NB4 (cell line): ENCODE results near the gene KCNIP2.

Experiments
- DNase-seq: peaks from one replicate; pipeline ENCODE4 v3.0.0; 2010; ENCODE audit warnings: low read depth
- H3K4me3 ChIP-seq: one replicate; pipeline ENCODE4 v1.5.1; 2011; ENCODE audit warnings: mild to moderate bottlenecking, low read depth, low read length, moderate library complexity
- MAX ChIP-seq: IDR thresholded peaks from 2 replicates; pipeline ENCODE4 v1.6.1; 2011; ENCODE audit warnings: low read depth, low read length
- MYC ChIP-seq: IDR thresholded peaks from 2 replicates; pipeline ENCODE4 v1.6.1; 2011; ENCODE audit warnings: low read depth, low read length
- POLR2A ChIP-seq: IDR thresholded peaks from 2 replicates; pipeline ENCODE4 v1.6.1; 2011; ENCODE audit warnings: mild to moderate bottlenecking; ENCODE audit not compliant: insufficient read length; ENCODE audit errors: extremely low read depth
- TF ChIP-seq, protein P1 (sequence below): IDR thresholded peaks from one replicate; pipeline ENCODE4 v1.5.1; 2012; ENCODE audit warnings: low read depth, low read length

The KCNIP2 gene

DNA sequence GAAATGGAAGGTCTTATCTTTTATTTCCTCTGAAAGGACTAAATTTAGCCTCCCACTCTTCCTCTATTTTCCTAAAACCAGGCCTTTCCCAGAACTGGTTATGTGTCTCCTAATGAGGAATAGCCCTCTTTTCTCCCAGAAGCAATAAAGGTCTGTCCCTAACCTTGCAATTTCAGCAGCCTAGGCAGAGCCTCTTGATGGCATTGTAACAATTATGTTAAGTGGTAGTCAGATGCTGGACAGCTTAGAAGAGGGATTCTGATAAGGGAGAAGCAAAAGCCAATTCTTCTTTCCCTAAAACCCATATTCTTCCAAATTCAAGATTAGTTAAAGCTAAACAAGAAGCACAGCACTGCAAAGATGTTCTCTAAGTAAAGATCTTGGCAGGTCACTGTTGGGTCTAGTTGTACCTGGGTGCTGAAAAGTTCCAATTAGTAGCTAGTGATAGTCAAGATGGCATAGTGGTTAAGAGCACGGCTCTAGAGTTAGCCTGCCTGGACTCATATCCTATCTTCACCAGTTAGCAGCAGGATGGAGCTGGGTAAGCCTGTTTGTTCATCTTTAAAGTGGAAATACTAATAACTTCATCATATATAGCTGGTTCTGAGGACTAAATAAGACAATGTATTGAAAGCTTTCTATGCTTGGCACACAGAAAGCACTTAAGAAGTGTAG, 14.3 kb upstream of the KCNIP2 start:
- TF ChIP-seq POLR2A (no peak), MYC (no peak), MAX (no peak)
- TF ChIP-seq, protein P1, sequence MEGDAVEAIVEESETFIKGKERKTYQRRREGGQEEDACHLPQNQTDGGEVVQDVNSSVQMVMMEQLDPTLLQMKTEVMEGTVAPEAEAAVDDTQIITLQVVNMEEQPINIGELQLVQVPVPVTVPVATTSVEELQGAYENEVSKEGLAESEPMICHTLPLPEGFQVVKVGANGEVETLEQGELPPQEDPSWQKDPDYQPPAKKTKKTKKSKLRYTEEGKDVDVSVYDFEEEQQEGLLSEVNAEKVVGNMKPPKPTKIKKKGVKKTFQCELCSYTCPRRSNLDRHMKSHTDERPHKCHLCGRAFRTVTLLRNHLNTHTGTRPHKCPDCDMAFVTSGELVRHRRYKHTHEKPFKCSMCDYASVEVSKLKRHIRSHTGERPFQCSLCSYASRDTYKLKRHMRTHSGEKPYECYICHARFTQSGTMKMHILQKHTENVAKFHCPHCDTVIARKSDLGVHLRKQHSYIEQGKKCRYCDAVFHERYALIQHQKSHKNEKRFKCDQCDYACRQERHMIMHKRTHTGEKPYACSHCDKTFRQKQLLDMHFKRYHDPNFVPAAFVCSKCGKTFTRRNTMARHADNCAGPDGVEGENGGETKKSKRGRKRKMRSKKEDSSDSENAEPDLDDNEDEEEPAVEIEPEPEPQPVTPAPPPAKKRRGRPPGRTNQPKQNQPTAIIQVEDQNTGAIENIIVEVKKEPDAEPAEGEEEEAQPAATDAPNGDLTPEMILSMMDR = no peak
- no peak overlapping the region for H3K4me3 ChIP-seq
- no peak for DNase-seq

- no peak for DNase-seq
- no peak for TF ChIP-seq MYC
- TF ChIP-seq, protein P1 = no peak
- TF ChIP-seq POLR2A = no peak
- TF ChIP-seq MAX = no peak
- H3K4me3 ChIP-seq = no peak overlapping the region
These were observed 13.0 kb upstream of the KCNIP2 start for GRCh38 chr10:101856626-101857025.

GRCh38 chr10:101851411-101852116, 8.0 kb upstream of the KCNIP2 start:
- H3K4me3 ChIP-seq = no peak overlapping the region
- TF ChIP-seq POLR2A (no peak), MYC (no peak), MAX (no peak)
- TF ChIP-seq, protein P1 = no peak
- DNase-seq = no peak

DNA sequence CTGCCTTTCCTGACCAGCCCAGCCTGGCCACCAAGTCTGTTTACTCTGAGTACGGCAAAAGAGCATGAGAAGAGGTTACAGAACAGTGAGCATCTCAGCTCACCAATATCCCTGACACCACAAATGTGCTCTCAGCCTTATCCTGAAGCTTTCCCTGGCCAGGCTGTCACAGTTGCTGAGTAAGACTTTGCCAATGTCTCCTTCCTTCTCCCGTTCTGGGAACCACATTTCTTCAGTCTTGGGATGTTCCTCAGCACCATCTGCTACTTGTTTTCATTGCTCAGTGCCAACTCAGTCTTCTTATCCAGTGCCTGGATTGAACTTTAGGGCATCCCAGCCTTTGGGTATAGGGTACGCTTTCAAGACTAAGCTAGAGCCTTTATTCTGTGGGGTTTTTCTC, 7.1 kb upstream of the KCNIP2 start:
- DNase-seq = no peak
- no peak for TF ChIP-seq MYC
- no peak for TF ChIP-seq MAX
- no peak for TF ChIP-seq POLR2A
- TF ChIP-seq, protein P1 = no peak
- H3K4me3 ChIP-seq = no peak overlapping the region

- DNase-seq = peak; percentile 90
- TF ChIP-seq MAX = 0 out of 2 replicates have a peak, but pooled peaks have one; percentile 19
- no peak for TF ChIP-seq MYC
- H3K4me3 ChIP-seq = no peak overlapping the region
These were observed 5.3 kb upstream of the KCNIP2 start for GRCh38 chr10:101848894-101849351.

DNA sequence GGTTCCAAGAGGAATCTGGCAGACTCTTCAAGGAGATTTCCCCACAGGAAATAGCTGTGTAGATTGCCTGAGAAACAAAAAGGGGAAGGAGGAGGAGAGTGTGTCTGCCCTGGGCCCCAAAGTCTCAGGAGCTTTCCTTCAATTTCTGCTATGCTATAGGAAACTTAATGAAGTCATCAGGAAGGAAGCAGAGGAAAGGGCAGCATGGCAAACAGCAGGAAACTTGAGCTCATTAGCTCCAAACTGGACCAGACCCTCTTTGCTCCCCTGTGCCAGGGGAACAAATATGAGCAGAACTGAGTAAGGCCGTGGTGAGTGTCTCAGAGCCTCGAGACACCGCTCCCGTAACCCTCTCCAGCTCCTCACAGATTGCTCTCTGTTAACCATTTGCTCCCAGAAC, 4.8 kb upstream of the KCNIP2 start:
- DNase-seq = peak; percentile 54
- no peak overlapping the region for H3K4me3 ChIP-seq
- TF ChIP-seq, protein P1 = no peak
- TF ChIP-seq MYC = no peak
- no peak for TF ChIP-seq MAX
- TF ChIP-seq POLR2A = no peak
